H1 (cell line): ENCODE results near the gene FAM50A. TPM values are rescaled to one million over a fixed set of nuclear protein-coding genes. Genes with fewer than 3 reads are reported as not detected.

Experiments
- CTCF ChIA-PET: fragments of 300-600 bp; sonication (Branson Sonifier 250); formaldehyde crosslinking; loops from one replicate; lab custom pipeline; 2021; ENCODE audit not compliant: partially characterized antibody; lab: Charles Lee
- POLR2A ChIA-PET: fragments of 300-600 bp; sonication (Branson Sonifier 250); formaldehyde crosslinking; loops from one replicate; lab custom pipeline; 2021; ENCODE audit warnings: inconsistent platforms; ENCODE audit not compliant: partially characterized antibody; lab: Charles Lee
- DNase-seq, 2 experiments: peaks; one replicate each; pipeline versions ENCODE4 v3.0.0 to v3.0.0-alpha.2; 2010 to 2022; ENCODE audit warnings: low spot score in 2 of 2, low read depth in 1 of 2, mixed read lengths in 1 of 2
- FAIRE-seq: peaks from 2 replicates; lab custom pipeline; 2011; peaks lifted over from hg19 to GRCh38; lab: Jason Lieb, UNC
- H2AFZ ChIP-seq: 2 replicates; pipeline ENCODE4 v1.8.1; 2012; ENCODE audit warnings: low read length, inconsistent platforms
- H2AK5ac ChIP-seq: 2 replicates; pipeline ENCODE4 v1.6.1; 2013; ENCODE audit warnings: low read depth, low read length
- H2BK120ac ChIP-seq: replicated peaks from 2 replicates; pipeline ENCODE3; 2013; ENCODE audit warnings: low read depth, low read length, inconsistent platforms
- H2BK12ac ChIP-seq: 2 replicates; pipeline ENCODE4 v1.6.1; 2013; ENCODE audit warnings: low read depth, low read length
- H2BK15ac ChIP-seq: 2 replicates; pipeline ENCODE4 v1.6.1; 2013; ENCODE audit warnings: low read length
- H2BK20ac ChIP-seq: 2 replicates; pipeline ENCODE4 v1.6.1; 2013; ENCODE audit warnings: low read length
- H2BK5ac ChIP-seq: 2 replicates; pipeline ENCODE4 v1.6.1; 2013; ENCODE audit warnings: low read depth, low read length
- H3K14ac ChIP-seq: 2 replicates; pipeline ENCODE4 v1.6.1; 2013; ENCODE audit warnings: inconsistent platforms; ENCODE audit not compliant: insufficient read length
- H3K18ac ChIP-seq: 2 replicates; pipeline ENCODE4 v1.6.1; 2013; ENCODE audit warnings: low read length; ENCODE audit errors: extremely low read depth
- H3K23ac ChIP-seq: 2 replicates; pipeline ENCODE4 v1.6.1; 2013; ENCODE audit warnings: inconsistent platforms; ENCODE audit not compliant: insufficient read length
- H3K23me2 ChIP-seq: 2 replicates; pipeline ENCODE4 v1.6.1; 2013; ENCODE audit warnings: low read depth, low read length
- H3K27ac ChIP-seq: 2 replicates; pipeline ENCODE4 v1.6.1; 2011; ENCODE audit warnings: low read depth, low read length, inconsistent platforms
- H3K27me3 ChIP-seq, 4 experiments: replicated peaks in 1 of 4; 1 replicate in 1 of 4; 2 replicates in 3 of 4; pipeline versions ENCODE4 v1.6.1 to v1.8.1; 2011 to 2013; ENCODE audit warnings: low read length in 3 of 4, mild to moderate bottlenecking in 3 of 4, inconsistent platforms in 2 of 4, mixed read lengths in 2 of 4, moderate library complexity in 1 of 4; ENCODE audit not compliant: control insufficient read depth in 3 of 4, insufficient read depth in 3 of 4; ENCODE audit errors: extremely low read depth in 1 of 4
- H3K36me3 ChIP-seq, 4 experiments: 2 replicates each; pipeline versions ENCODE4 v1.6.1 to v1.8.1; 2011 to 2013; ENCODE audit warnings: mild to moderate bottlenecking in 4 of 4, low read length in 3 of 4, moderate library complexity in 2 of 4, control low read depth in 1 of 4, inconsistent platforms in 1 of 4; ENCODE audit not compliant: insufficient read depth in 4 of 4, control insufficient read depth in 2 of 4
- H3K4ac ChIP-seq: replicated peaks from 2 replicates; pipeline ENCODE3; 2013; ENCODE audit warnings: low read length, low read depth, mixed read lengths, inconsistent platforms; ENCODE audit not compliant: insufficient read length
- H3K4me1 ChIP-seq, 4 experiments: replicated peaks in 1 of 4; 1 replicate in 1 of 4; 2 replicates in 3 of 4; pipeline versions ENCODE4 v1.6.1 to v1.8.1; 2011 to 2013; ENCODE audit warnings: low read length in 3 of 4, inconsistent platforms in 2 of 4, mixed read lengths in 1 of 4; ENCODE audit not compliant: insufficient read depth in 4 of 4, control insufficient read depth in 3 of 4
- H3K4me2 ChIP-seq, 2 experiments: 2 replicates each; pipeline versions ENCODE4 v1.6.1 to v1.8.1; 2011 to 2013; ENCODE audit warnings: low read depth in 2 of 2, low read length in 2 of 2, control low read depth in 1 of 2, inconsistent platforms in 1 of 2, mild to moderate bottlenecking in 1 of 2; ENCODE audit not compliant: insufficient read depth in 1 of 2
- H3K4me3 ChIP-seq, 4 experiments: fragments of 200-600, 300-600 bp in 1 of 4; sonication (generic), shearing (Covaris generic), sonication (Bioruptor Twin) in 1 of 4; 2 replicates each; pipeline versions ENCODE4 v1.5.1 to v1.8.1; 2011 to 2016; ENCODE audit warnings: low read length in 4 of 4, low read depth in 3 of 4, control low read depth in 2 of 4, inconsistent platforms in 2 of 4, mild to moderate bottlenecking in 2 of 4, mixed read lengths in 1 of 4, moderate library complexity in 1 of 4; ENCODE audit not compliant: insufficient read depth in 2 of 4; ENCODE audit errors: extremely low read depth in 1 of 4
- H3K56ac ChIP-seq: replicated peaks from 2 replicates; pipeline ENCODE3; 2013; ENCODE audit warnings: low read depth, mild to moderate bottlenecking, mixed read lengths, low read length, inconsistent platforms; ENCODE audit not compliant: insufficient read length
- H3K79me1 ChIP-seq: 2 replicates; pipeline ENCODE4 v1.6.1; 2013; ENCODE audit warnings: low read depth, low read length, control low read depth
- H3K79me2 ChIP-seq, 2 experiments: 2 replicates each; pipeline versions ENCODE4 v1.6.1 to v1.8.1; 2012 to 2013; ENCODE audit warnings: low read length in 2 of 2, mild to moderate bottlenecking in 2 of 2, inconsistent platforms in 1 of 2; ENCODE audit not compliant: insufficient read depth in 2 of 2, control insufficient read depth in 1 of 2
- H3K9ac ChIP-seq, 4 experiments: replicated peaks in 1 of 4; 1 replicate in 1 of 4; 2 replicates in 3 of 4; pipeline versions ENCODE4 v1.6.1 to v1.8.1; 2011 to 2013; ENCODE audit warnings: low read depth in 3 of 4, low read length in 3 of 4, control low read depth in 2 of 4, mild to moderate bottlenecking in 2 of 4, moderate library complexity in 2 of 4, inconsistent platforms in 1 of 4; ENCODE audit errors: extremely low read depth in 1 of 4
- H3K9me3 ChIP-seq, 2 experiments: 2 replicates each; pipeline versions ENCODE4 v1.6.1 to v1.8.1; 2012 to 2013; ENCODE audit warnings: mild to moderate bottlenecking in 2 of 2, moderate library complexity in 2 of 2, control low read depth in 1 of 2, inconsistent platforms in 1 of 2, low read depth in 1 of 2, low read length in 1 of 2, mixed read lengths in 1 of 2; ENCODE audit not compliant: insufficient read depth in 2 of 2
- H4K20me1 ChIP-seq, 2 experiments: replicated peaks in 1 of 2; 2 replicates each; pipeline versions ENCODE3 to v1.8.1; 2011 to 2013; ENCODE audit warnings: inconsistent platforms in 2 of 2, low read length in 2 of 2, mild to moderate bottlenecking in 1 of 2; ENCODE audit not compliant: insufficient read depth in 2 of 2, control insufficient read depth in 1 of 2
- H4K5ac ChIP-seq: 2 replicates; pipeline ENCODE4 v1.6.1; 2013; ENCODE audit warnings: low read length, low read depth, mixed read lengths, inconsistent platforms; ENCODE audit not compliant: insufficient read length
- H4K8ac ChIP-seq: 2 replicates; pipeline ENCODE4 v1.8.0; 2013; ENCODE audit warnings: mild to moderate bottlenecking, moderate library complexity, low read length, inconsistent platforms; ENCODE audit not compliant: insufficient read depth; ENCODE audit errors: extremely low read depth
- H4K91ac ChIP-seq: replicated peaks from 2 replicates; pipeline ENCODE3; 2013; ENCODE audit warnings: low read length, mixed read lengths, inconsistent platforms; ENCODE audit not compliant: insufficient read length
- EGR1 ChIP-seq: IDR thresholded peaks from 2 replicates; pipeline ENCODE4 v1.6.1; 2011; ENCODE audit warnings: low read depth, low read length, borderline replicate concordance
- GABPA ChIP-seq: IDR thresholded peaks from 2 replicates; pipeline ENCODE4 v1.6.1; 2011; ENCODE audit warnings: mild to moderate bottlenecking, low read length, moderate library complexity, borderline replicate concordance; ENCODE audit not compliant: insufficient read depth
- KDM1A ChIP-seq: fragments of 200-600, 300-600 bp; sonication (generic); IDR thresholded peaks from 2 replicates; pipeline ENCODE4 v1.7.1; 2016; ENCODE audit warnings: mild to moderate bottlenecking, low read length, borderline replicate concordance
- POLR2A ChIP-seq, 2 experiments: IDR thresholded peaks; 1 replicate in 1 of 2; 2 replicates in 1 of 2; pipeline ENCODE4 v1.6.1; 2011; ENCODE audit warnings: low read depth in 2 of 2, low read length in 2 of 2, mild to moderate bottlenecking in 2 of 2; ENCODE audit errors: control extremely low read depth in 1 of 2
- RNF2 ChIP-seq: fragments of 200-900, 300-1000 bp; sonication (generic); IDR thresholded peaks from 2 replicates; pipeline ENCODE4 v1.7.1; 2016; ENCODE audit warnings: borderline replicate concordance, low read depth, mild to moderate bottlenecking, antibody characterized with exemption, low read length; ENCODE audit not compliant: poor library complexity, severe bottlenecking; ENCODE audit errors: missing control alignments
- TBP ChIP-seq: IDR thresholded peaks from 2 replicates; pipeline ENCODE4 v1.6.1; 2011; ENCODE audit warnings: low read depth, low read length, improper control_type of control experiment
- WGBS, 2 experiments: shearing (Covaris generic) in 1 of 2; methylation state at CpG; one replicate each; pipeline versions ENCODE4 v1.1.6 to v1.1.7; 2013 to 2015; ENCODE audit warnings: low lambda C conversion rate in 2 of 2, mixed read lengths in 2 of 2, inconsistent platforms in 1 of 2, low coverage in 1 of 2, missing lambda C conversion rate in 1 of 2; ENCODE audit not compliant: insufficient replicate concordance in 2 of 2, insufficient coverage in 1 of 2, insufficient read length in 1 of 2; ENCODE audit errors: extremely low coverage in 1 of 2, missing lambda C conversion rate in 1 of 2; 5-methylcytosine and 5-hydroxymethylcytosine counted together
- polyA plus RNA-seq, 7 experiments: library from polyadenylated mRNA; depleted of rRNA in 3 of 7; stranded (reverse) in 5 of 7; unstranded in 2 of 7; fragments of >200 nt in 5 of 7; fragments of 200-250 nt in 2 of 7; gene quantifications; 1 replicate in 5 of 7; 2 replicates in 1 of 7; 4 replicates in 1 of 7; pipeline versions ENCODE4 v1.2.1 to v1.2.3, GENCODE V29; 2011 to 2013; ENCODE audit warnings: missing spikeins in 2 of 7, mixed read lengths in 2 of 7
- total RNA-seq: library from RNA; stranded (reverse); fragmentation: NEBNext Ultra II Directional; extraction: Animal tissue kit (Norgen Biotek cat#: 25700); gene quantifications from 2 replicates; pipeline ENCODE4 v1.2.1, GENCODE V29; 2021

Gene FAM50A
- total and polyA plus RNA-seq, 2 of the 8 experiments (the other 6 are each of a cell fraction or from before 2014, with no cell fraction given), result 30.7 to 48.7 TPM

- WGBS, 2 experiments, result 88% methylated on average over 3 of the region's 4 CpGs; no CpG with 5 or more reads in 1 of the 2 experiments
- H3K14ac ChIP-seq, result no peak overlapping the region
- FAIRE-seq (no peak), DNase-seq (no peak)
- H2BK20ac ChIP-seq, result no peak overlapping the region
- peaks cover 0 to 12% (median 0%) of the 10 kb centered on the region in 4 experiments; a peak in 2 of 8 replicates for H3K36me3 ChIP-seq
- H3K9me3 ChIP-seq, result no peaks in the 10 kb centered on the region
- H3K9ac ChIP-seq, result no peak overlapping the region
- H3K4me1 ChIP-seq, result peaks cover 0 to 12% (median 3%) of the 10 kb centered on the region in 4 experiments; a peak in 4 of 7 replicates
- no peak overlapping the region for H3K4ac ChIP-seq
- H2AFZ ChIP-seq, result no peak overlapping the region
- H3K27ac ChIP-seq, result no peak overlapping the region
- no peak overlapping the region for H2BK120ac ChIP-seq
- no peak overlapping the region for H2BK12ac ChIP-seq
- no peak overlapping the region for H3K56ac ChIP-seq
- H3K79me1 ChIP-seq, result no peaks in the 10 kb centered on the region
- H2BK5ac ChIP-seq, result no peak overlapping the region
- H3K79me2 ChIP-seq, result no peaks in the 10 kb centered on the region
- peak overlapping the region; percentile 69 to 72; a peak in 3 of 4 replicates for H3K4me2 ChIP-seq
- H4K20me1 ChIP-seq, result peaks cover 1 to 2% of the 10 kb centered on the region in 2 experiments
- H2AK5ac ChIP-seq, result no peak overlapping the region
- ChIA-PET POLR2A (interaction anchor here (0.7 to 1.9 kb wide), 10 partner anchors 8 to 118 kb away, joined by 3 to 7 read pairs (median 4); partner anchors contain the start of gene DNASE1L1), CTCF (interaction anchor here (0.8 to 2.0 kb wide), 4 partner anchors 14 to 60 kb away, joined by 3 to 6 read pairs (median 3); partner anchors contain the start of gene ATP6AP1)
- H4K5ac ChIP-seq, result no peak overlapping the region
- H3K23ac ChIP-seq, result no peak overlapping the region
- no peak overlapping the region for H4K8ac ChIP-seq
- no peak overlapping the region for H4K91ac ChIP-seq
- TF ChIP-seq POLR2A (IDR thresholded peaks at IDR 0.05; ENCODE audit: control extremely low read depth in 1 of 2, low read depth in 2 of 2, low read length in 2 of 2) (no peak), KDM1A (no peak), GABPA (no peak), EGR1 (no peak), TBP (no peak), RNF2 (no peak)
- no peaks in the 10 kb centered on the region; a peak in 1 of 7 replicates for H3K27me3 ChIP-seq
- no peak overlapping the region for H3K18ac ChIP-seq
- no peaks in the 10 kb centered on the region; the same call in 1 of the 2 replicates for H3K23me2 ChIP-seq
- H2BK15ac ChIP-seq, result no peak overlapping the region
- no peak overlapping the region for H3K4me3 ChIP-seq
Measured at GRCh38 chrX:154489182-154489581, 45.2 kb downstream of the FAM50A start.
